Kasumi-1 (cell line): Measurements from ENCODE around the gene POMC.
"Not testable (repeated sequence)": the region's sequence is repeated elsewhere in the genome, so short reads cannot be mapped to it uniquely, and the experiment has no call there.

Experiments used
- DNase-seq, 2 experiments: peaks; one replicate each; lab custom pipeline; 2025; lab: John Stamatoyannopoulos, UW

POMC gene

DNA sequence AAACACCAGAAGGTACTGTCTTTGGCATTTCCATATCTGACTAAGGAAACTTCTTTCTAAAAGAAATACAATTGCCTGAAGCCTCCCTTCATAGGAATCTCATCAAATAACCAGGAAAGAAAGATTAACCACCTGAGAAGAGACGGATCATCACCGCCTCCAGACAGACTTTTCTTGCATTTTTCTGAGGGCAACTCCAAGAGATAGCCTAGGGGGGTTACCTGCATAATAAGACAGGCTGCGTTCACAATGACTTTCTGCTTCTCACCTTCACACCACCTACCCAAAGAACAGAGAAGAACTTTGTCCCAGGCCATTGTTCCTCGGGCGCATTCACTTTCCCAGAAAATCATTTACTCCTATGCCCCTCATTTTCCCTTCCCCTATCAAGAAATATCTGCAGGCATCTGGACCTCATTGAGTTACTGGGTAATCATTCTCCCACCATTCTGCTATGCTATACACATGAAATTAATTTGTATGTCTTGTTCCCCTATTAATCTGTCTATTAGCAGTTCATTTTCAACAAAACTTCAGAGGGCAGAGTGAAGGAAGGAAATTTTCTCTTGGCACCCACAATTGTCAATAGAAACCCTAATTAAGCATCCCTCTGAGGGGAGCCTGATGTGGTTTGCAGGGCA lies 8.3 kb upstream of the POMC start:
- DNase-seq: no peak

- peak; percentile 17 to 55 for DNase-seq
Measured at GRCh38 chr2:25176138-25176537, 7.8 kb upstream of the POMC start.

DNA sequence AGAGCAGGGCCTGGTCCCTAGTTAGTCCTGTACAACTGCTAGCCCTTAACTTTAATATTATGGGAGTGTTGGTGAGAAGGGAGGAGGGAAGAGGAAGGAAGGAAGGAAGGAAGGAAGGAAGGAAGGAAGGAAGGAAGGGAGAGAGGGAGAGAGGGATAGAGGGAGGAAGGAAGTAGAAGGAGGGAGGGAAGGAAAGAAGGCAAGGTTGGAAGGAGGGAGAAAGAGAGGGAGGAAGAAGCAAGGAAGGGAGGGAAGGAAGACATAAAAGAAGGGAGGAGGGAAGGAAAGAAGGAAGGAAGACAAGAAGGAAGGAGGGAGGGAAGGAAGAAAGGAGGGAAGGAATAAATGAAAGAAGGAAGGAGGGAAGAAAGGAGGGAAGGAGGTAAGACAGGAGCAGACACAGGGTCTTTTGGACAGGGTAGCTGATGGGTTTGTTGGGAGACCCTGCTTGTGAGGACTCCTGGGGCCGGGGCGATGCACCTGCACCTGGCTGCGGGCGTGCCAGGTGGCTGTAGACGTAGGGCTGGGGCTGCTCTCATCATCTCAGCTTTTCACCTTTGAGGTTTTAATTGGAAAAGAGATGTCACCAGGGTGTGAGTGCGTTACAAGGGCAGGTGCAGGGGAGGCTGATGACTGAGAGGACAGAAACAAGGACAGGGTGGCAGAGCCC lies 5.9 kb upstream of the POMC start:
- no peak for DNase-seq

DNA sequence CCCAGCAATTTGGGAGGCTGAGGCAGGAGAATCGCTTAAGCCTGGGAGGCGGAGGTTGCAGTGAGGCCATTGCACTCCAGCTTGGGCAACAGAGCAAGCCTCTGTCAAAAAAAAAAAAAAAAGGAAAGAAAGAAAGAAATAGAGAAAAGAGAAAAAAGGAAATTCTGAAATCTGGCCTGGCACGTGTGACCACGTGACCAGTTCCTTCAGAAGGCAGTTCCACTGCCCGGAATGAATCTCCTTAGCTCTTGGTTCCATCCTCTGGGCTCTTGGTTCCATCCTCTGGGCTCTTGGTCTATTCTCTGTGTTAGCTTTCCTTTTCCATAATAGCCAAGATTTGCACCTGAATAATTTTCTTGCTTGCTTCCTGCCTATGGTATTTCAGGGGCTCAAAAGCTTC lies 5.3 kb upstream of the POMC start:
- no peak for DNase-seq

- no peak for DNase-seq
Measured at GRCh38 chr2:25170888-25171287, 2.5 kb upstream of the POMC start.

DNA sequence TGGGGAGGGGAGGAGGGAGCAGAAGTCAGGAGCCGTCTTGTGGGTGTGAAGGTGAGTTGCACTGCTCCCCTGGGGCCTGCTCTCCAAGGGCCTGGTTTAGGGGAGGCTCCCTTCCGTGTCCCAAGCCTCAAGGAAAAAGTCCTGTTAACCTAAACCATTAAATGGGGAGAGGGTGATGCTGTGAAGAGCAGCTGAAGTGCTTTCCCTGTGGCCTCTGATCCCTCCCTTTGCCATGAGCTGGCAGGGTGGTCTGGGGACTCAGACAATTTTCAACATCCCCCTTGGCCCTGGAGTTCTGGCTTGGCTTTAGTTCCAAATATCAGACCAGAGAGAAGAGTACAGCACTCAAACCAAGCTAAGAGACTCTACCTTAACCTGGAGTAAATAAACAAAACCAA lies 692 bp upstream of the POMC start:
- no peak for DNase-seq

- DNase-seq: peak; percentile 17 to 22
Measured at GRCh38 chr2:25165992-25166875, 2.1 kb downstream of the POMC start.

DNA sequence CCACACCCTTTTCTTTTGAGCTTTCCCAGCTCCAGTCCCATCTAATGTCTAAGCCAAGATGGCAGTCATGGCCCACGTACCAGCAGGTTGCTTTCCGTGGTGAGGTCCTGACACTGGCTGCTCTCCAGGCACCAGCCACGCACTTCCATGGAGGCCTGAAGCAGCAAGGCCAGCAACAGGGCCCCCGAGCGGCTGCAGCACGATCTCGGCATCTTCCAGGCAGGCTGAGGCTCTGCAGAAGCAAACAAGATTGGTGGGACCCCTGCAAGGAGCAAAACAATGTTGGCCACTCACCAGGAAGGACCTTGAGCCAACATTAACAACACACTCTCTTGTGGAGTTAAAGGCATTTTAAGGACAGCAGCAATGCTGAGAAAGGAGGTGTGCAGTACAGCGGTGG lies 3.8 kb downstream of the POMC start:
- no peak for DNase-seq

DNA sequence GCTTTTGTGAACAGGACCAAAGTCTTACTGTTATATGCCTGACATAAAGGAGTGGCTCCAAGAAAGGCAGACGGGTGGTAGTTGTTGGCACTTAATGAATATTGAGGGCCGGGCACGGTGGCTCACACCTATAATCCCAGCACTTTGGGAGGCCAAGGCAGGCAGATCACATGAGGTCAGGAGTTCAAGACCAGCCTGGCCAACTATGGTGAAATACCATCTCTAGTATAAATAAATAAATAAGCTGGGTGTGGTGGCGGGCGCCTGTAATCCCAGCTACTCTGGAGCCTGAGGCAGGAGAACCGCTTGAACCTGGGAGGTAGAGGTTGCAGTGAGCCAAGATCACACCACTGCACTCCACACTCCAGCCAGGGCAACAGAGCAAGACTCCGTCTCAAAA lies 6.3 kb downstream of the POMC start:
- not testable (repeated sequence) for DNase-seq

DNA sequence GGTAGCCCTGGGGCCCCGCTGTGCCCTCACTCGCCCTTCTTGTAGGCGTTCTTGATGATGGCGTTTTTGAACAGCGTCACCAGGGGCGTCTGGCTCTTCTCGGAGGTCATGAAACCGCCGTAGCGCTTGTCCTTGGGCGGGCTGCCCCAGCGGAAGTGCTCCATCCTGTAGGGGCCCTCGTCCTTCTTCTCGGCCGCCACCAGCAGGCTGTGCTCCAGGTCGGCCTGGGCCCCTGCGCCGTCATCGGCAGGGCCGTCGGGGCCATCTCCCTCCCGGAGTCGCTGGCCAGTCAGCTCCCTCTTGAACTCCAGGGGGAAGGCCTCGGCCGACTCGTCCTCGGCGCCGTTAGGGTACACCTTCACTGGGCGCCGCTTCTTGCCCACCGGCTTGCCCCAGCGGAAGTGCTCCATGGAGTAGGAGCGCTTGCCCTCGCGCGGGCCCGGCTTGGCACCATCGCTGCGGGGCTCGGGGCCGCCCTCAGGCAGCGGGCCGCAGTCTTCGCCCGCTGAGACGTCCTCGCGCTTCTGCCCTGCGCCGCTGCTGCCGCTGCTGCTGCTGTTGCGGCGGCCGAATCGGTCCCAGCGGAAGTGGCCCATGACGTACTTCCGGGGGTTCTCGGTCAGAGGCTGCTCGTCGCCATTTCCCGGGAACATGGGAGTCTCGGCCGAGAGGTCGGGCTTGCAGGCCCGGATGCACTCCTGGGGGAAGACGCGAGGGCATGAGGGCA lies 7.2 kb downstream of the POMC start:
- DNase-seq: no peak

DNA sequence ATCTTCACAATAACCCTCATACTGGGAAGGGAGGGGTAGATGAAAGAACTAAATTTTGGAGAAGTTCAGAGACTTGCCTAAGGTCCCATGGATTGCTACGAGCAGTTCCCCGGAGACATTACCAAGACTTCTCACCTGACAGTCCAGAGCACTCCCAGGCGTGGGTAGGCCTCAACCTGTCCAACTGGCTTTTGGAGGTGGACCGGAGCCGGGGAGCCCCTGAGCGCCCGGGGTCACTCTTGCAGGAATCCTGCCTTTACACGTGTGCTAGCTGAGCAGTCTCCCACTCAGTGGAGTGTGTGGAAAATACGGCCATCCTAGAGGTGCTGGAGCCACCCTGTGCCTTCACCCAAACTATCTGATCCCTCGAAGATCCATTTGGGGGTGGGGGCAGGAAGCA lies 8.0 kb downstream of the POMC start:
- no peak for DNase-seq

DNA sequence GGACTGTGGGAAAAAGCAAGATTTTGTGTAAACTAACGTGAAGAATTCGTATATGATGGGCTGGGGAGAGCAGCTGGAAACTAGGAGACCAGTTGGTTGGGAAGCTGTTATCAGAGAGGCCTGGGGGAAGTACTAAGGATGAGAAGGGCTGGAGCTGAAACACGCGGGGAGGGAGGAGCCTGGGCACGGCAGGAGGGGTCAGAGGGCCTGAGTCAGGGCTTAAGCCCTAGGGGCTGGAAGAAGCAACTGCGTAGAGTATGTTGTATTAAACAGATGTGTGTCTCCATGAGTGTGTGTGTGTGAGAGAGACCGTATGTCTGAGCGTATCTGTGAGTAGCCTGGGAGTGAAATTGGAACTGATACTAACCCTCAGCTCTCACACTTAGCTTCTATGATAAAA lies 8.4 kb downstream of the POMC start:
- no peak for DNase-seq

- no peak for DNase-seq
Measured at GRCh38 chr2:25158096-25158852, 10.1 kb downstream of the POMC start.

DNA sequence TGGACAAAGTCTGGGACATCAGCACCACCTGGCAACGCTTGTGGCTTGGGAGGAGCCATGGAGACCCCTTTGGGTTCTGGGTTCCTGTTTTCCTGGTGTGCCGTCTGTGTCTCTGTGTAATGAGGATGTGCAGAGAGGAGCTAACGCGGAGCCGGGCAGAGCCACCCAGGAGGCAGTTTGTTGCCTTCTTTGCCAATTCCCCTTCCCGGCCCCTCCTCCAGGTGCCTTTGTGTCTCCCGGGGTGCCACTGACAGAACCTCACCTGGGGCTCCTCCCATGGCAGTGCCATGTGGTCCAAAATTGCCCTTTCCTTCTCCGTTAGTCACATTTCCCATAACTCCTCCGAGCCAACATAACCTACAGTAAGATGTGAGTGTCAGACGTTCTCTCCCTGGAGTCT lies 13.0 kb downstream of the POMC start:
- DNase-seq: no peak

DNA sequence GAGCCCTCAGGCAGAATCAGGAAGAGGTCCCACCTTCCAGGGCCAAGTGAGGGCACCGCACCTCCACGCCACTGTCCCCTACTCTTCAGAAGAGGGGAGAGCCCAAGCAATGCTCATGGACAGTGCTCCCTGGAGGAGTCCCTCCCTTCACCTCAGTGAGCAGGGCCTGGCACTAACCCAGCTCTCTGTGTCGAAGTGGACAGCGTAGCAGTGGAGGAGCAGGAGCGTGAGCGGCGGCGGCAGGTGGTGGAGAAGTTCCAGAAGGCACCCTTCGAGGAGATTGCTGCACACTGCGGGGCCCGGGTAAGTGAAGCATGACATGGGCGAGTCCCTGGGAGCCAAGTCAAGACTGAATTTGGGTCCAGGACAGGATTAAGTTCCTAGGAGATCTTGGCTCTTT lies 16.7 kb downstream of the POMC start:
- DNase-seq: no peak

DNA sequence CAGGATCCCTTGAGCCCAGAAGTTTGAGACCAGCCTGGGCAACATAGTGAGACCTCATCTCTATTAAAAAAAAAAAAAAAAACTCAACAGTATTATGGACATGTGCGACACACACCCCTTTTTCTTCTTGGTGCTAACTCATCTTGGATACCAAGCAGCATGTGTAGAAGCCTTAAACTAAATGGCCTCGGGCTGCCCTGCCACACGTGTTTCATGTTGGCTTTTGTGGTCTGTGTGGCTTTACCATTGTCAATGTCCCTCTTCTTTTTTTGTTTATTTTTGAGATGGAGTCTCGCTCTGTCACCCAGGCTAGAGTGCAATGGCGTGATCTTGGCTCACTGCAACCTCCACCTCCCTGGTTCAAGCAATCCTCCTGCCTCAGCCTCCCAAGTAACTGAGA lies 17.4 kb downstream of the POMC start:
- not testable (repeated sequence) for DNase-seq

DNA sequence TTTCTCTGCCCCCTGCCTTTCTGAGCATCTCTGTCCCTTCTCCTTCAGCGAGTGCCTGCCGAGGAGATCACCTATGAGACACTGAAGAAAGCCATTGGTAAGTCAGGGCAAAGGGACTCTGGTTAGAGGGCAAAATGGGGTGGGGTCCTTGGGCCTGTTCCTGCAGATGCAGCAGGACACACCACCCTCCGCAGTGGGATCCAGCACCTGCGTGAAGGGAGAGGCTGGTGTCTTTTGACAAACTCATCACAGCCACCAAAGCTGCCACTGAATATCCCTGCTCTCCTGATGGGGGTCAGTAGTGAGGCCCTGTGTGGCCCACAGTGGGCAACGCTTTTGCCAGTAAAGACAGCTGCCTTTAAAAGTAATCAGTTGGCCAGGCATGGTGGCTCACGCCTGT lies 18.7 kb downstream of the POMC start:
- no peak for DNase-seq

DNA sequence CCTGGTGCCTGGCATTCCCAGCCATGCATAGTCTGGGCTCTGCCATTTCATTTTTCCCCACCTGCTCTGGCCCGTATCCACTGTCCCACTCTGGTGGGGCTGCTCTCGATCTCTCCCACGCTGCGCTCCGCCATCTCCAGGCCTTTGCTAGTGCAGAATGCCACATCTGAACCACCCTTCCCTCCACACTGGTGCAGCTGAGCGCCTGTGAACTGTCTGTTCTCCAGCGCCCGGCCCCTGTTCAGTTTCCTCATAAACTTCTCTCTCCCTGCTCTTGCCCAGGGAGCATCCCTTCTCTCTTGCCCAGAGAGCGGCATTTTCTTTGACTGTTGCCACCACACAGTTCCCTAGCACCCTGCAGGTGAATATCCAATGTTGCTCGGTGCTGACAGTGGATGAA lies 21.5 kb downstream of the POMC start:
- no peak for DNase-seq

DNA sequence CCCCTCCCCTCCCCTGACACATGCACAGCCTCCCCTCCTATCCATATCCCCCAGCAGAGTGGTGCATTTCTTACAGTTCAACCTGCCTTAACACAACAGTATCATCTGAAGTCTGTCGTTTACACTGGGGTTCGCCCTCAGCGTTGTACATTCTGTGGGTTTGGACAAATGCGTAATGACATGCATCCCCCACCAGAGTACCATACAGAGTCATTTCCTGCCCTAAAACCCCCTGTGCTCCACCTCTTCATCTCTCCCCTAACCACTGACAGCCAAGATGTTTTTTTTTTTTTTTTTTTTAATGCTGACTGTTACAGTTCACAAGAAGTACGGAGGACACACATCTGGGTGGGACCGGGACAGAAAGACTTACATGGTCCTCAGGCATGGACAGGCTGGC lies 22.6 kb downstream of the POMC start:
- DNase-seq: no peak

DNA sequence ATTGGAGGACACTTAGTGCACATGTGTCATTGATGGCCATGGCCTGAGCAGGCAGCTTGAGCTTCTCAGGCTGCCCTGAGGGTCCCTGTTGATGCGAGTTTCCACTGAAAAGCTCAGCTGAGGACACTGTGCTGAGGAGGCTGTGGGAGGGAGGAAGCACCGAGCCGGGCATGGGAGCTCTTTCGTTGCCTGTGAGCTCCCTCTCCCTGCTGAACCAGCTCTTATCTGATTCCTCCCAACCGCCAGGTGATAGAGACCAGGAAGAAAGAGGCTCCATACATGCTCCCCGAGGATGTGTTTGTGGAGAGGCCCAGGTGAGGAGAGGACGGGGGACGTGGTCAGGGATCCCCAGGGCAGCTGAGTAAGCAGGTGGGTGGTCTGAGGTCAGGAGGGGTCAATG lies 27.3 kb downstream of the POMC start:
- no peak for DNase-seq

GRCh38 chr2:25140535-25140934 lies 27.8 kb downstream of the POMC start:
- DNase-seq: not testable (repeated sequence)

- no peak for DNase-seq
Measured at GRCh38 chr2:25132693-25133092, 35.7 kb downstream of the POMC start.
